DND-41 (cell line): ENCODE data around the gene ZNF609.

ENCODE experiments used
- ATAC-seq: fragments of 200-7000 bp; cut with Tn5 transposase; 3 replicates; pipeline ENCODE4 v1.9.1; 2021; ENCODE audit warnings: low read depth; ENCODE audit not compliant: insufficient read depth
- DNase-seq: peaks from one replicate; pipeline ENCODE4 v3.0.0-alpha.2; 2020
- H2AFZ ChIP-seq: 2 replicates; pipeline ENCODE4 v1.6.0; 2012; ENCODE audit warnings: low read depth, low read length
- H3K27ac ChIP-seq: 2 replicates; pipeline ENCODE4 v1.5.1; 2012; ENCODE audit warnings: low read length, inconsistent platforms
- H3K27me3 ChIP-seq: fragments of 200-600 bp; sonication (generic); 2 replicates; pipeline ENCODE4 v1.6.0; 2012; ENCODE audit warnings: low read length, mild to moderate bottlenecking, inconsistent platforms; ENCODE audit not compliant: insufficient read depth, poor library complexity
- H3K36me3 ChIP-seq: 2 replicates; pipeline ENCODE4 v1.5.1; 2012; ENCODE audit warnings: low read length, inconsistent platforms; ENCODE audit not compliant: insufficient read depth
- H3K4me1 ChIP-seq: 2 replicates; pipeline ENCODE4 v1.5.1; 2012; ENCODE audit warnings: mild to moderate bottlenecking, low read length; ENCODE audit not compliant: insufficient read depth
- H3K4me2 ChIP-seq: 2 replicates; pipeline ENCODE4 v1.6.0; 2012; ENCODE audit warnings: mild to moderate bottlenecking, moderate library complexity, low read length, inconsistent platforms; ENCODE audit not compliant: insufficient read depth
- H3K4me3 ChIP-seq, 2 experiments: fragments of 200-600 bp in 1 of 2; shearing (Covaris generic) in 1 of 2; 2 replicates each; pipeline ENCODE4 v1.5.1; 2012 to 2016; ENCODE audit warnings: inconsistent platforms in 2 of 2, low read length in 2 of 2, mild to moderate bottlenecking in 2 of 2, low read depth in 1 of 2, moderate library complexity in 1 of 2
- H3K79me2 ChIP-seq: 2 replicates; pipeline ENCODE4 v1.6.0; 2012; ENCODE audit warnings: low read length, inconsistent platforms; ENCODE audit not compliant: insufficient read depth
- H3K9ac ChIP-seq: 2 replicates; pipeline ENCODE4 v1.6.0; 2012; ENCODE audit warnings: low read depth, mild to moderate bottlenecking, inconsistent platforms, low read length, moderate library complexity
- H3K9me3 ChIP-seq: 2 replicates; pipeline ENCODE4 v1.5.1; 2012; ENCODE audit warnings: low read length, moderate library complexity, mild to moderate bottlenecking, inconsistent platforms; ENCODE audit not compliant: insufficient read depth, severe bottlenecking
- H4K20me1 ChIP-seq: 2 replicates; pipeline ENCODE4 v1.6.0; 2012; ENCODE audit warnings: low read length; ENCODE audit not compliant: insufficient read depth
- CTCF ChIP-seq: IDR thresholded peaks from 2 replicates; pipeline ENCODE4 v1.5.1; 2012; ENCODE audit warnings: borderline replicate concordance, low read length, moderate library complexity, mild to moderate bottlenecking; ENCODE audit not compliant: poor library complexity, severe bottlenecking; ENCODE audit errors: extremely low read depth
- EZH2 ChIP-seq: IDR thresholded peaks from 3 replicates; pipeline ENCODE4 v1.6.1; 2012; ENCODE audit warnings: borderline replicate concordance, low read depth, mild to moderate bottlenecking, moderate library complexity, low read length, inconsistent platforms; ENCODE audit not compliant: severe bottlenecking

ZNF609 gene

GRCh38 chr15:64680097-64680496 is 219.7 kb downstream of the ZNF609 start:
- no peak overlapping the region for H2AFZ ChIP-seq
- no peak overlapping the region for H3K4me3 ChIP-seq
- no peaks in the 10 kb centered on the region for H3K27me3 ChIP-seq
- no peaks in the 10 kb centered on the region for H3K4me1 ChIP-seq
- no peak for ATAC-seq
- H3K79me2 ChIP-seq, result no peaks in the 10 kb centered on the region
- H3K9me3 ChIP-seq, result no peaks in the 10 kb centered on the region
- TF ChIP-seq EZH2, result no peak
- no peak for TF ChIP-seq CTCF
- H3K27ac ChIP-seq, result no peak overlapping the region
- H3K9ac ChIP-seq, result no peak overlapping the region
- 0 out of 2 replicates have a peak, but pooled peaks cover 3% of the 10 kb centered on the region for H4K20me1 ChIP-seq
- DNase-seq, result no peak
- H3K4me2 ChIP-seq, result no peak overlapping the region
- H3K36me3 ChIP-seq, result peaks cover 87% of the 10 kb centered on the region

DNA sequence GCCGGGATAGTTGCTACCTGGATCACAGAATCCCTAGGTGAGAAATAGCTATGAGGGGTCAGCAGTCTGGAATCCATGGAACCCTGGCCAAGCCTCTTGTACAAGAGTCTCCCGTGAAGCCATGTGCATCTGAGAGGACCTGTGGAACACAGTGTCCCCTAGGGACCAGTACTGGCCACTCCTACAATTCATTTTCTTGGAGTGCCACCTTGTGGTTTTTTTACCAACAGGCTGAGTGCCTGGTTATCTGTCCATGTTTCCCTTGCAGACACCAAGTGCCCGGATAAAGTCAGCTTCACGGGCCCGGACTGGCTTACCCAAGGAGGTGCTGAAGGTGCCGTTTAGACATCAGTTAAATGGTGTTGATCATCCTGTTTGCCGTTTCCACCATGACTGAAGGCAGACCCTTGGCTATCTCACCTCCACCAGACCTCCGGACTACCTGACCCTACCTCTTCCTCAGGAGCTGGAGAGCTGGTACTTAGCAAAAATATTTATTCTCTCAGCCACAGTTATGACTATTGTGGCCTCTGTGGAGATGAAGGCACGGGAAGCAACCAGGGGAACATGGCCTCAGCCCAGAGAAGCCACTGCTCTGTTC is 221.1 kb downstream of the ZNF609 start:
- DNase-seq (peak; percentile 16), ATAC-seq (peak; percentile 53; the same call in 1 of the 3 replicates)
- Histone ChIP-seq H3K27me3 (no peaks in the 10 kb centered on the region), H3K4me3 (no peak overlapping the region), H4K20me1 (0 out of 2 replicates have a peak, but pooled peaks cover 3% of the 10 kb centered on the region), H2AFZ (no peak overlapping the region), H3K36me3 (peaks cover 86% of the 10 kb centered on the region), H3K4me1 (no peaks in the 10 kb centered on the region), H3K9ac (no peak overlapping the region), H3K27ac (no peak overlapping the region), H3K79me2 (no peaks in the 10 kb centered on the region), H3K9me3 (no peaks in the 10 kb centered on the region), H3K4me2 (no peak overlapping the region)
- no peak for TF ChIP-seq EZH2
- TF ChIP-seq CTCF, result peak; percentile 54

DNA sequence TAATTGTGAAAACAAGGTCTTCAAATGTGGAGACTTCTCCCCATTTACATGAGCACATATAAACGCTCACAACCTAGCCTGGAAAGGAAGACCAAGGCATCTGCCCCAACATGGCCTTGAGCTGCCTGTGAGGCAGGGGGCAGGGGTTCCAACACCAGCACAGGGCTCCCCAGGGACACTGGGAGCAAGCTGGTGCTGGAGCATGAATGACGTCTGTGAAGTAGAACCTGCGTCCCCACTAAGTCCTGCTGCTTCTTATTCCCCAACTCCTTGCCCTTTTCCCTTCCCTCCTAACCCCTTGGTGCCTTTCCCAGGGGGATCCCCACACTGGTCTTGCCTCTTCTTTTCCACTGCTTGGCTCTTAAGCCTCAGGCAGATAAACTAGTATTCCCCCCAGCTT is 221.9 kb downstream of the ZNF609 start:
- H3K27me3 ChIP-seq, result no peaks in the 10 kb centered on the region
- ATAC-seq (no peak), DNase-seq (no peak)
- no peak overlapping the region for H3K9ac ChIP-seq
- H3K4me1 ChIP-seq, result no peaks in the 10 kb centered on the region
- no peak overlapping the region for H3K4me2 ChIP-seq
- H2AFZ ChIP-seq, result no peak overlapping the region
- no peak for TF ChIP-seq EZH2
- no peak for TF ChIP-seq CTCF
- H3K27ac ChIP-seq, result no peak overlapping the region
- H3K9me3 ChIP-seq, result no peaks in the 10 kb centered on the region
- H4K20me1 ChIP-seq, result 0 out of 2 replicates have a peak, but pooled peaks cover 3% of the 10 kb centered on the region
- no peaks in the 10 kb centered on the region for H3K79me2 ChIP-seq
- H3K36me3 ChIP-seq, result peaks cover 89% of the 10 kb centered on the region
- H3K4me3 ChIP-seq, result no peak overlapping the region

DNA sequence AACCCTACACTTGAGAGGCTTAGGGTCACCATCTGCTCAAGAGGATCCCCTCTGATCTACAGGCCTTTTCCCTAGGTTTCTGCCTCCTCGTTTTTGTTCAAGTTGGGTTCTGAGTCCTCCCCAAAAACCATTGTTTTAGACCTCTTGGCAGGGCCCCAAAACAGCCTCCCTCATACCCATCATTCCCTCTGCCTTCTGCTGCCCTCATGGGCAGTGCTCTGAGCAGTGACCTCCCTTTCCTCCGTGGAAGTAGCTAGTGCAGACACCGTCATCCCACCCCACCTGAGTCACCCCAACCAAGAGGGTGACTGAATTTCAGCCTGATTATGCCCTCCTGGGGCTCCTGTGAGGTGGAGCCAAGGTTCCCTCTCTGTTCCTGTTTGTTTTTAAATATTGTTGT is 223.0 kb downstream of the ZNF609 start:
- Histone ChIP-seq H3K4me3 (no peak overlapping the region), H4K20me1 (no peaks in the 10 kb centered on the region), H3K79me2 (no peaks in the 10 kb centered on the region), H2AFZ (no peak overlapping the region), H3K27ac (no peak overlapping the region), H3K27me3 (no peaks in the 10 kb centered on the region), H3K4me1 (no peaks in the 10 kb centered on the region), H3K9ac (no peak overlapping the region), H3K4me2 (no peak overlapping the region), H3K9me3 (no peaks in the 10 kb centered on the region), H3K36me3 (peaks cover 91% of the 10 kb centered on the region)
- no peak for TF ChIP-seq EZH2
- no peak for TF ChIP-seq CTCF
- DNase-seq, result no peak
- ATAC-seq, result no peak
